ENCODE results near the gene SEC14L3.

The SEC14L3 gene

GRCh38 chr22:30425327-30425615, 46.5 kb downstream of the SEC14L3 start:
- peak overlapping the region; percentile 64 for H3K4me3 ChIP-seq (ENCODE audit: low read depth, low read length)
- TF ChIP-seq, protein P1, sequence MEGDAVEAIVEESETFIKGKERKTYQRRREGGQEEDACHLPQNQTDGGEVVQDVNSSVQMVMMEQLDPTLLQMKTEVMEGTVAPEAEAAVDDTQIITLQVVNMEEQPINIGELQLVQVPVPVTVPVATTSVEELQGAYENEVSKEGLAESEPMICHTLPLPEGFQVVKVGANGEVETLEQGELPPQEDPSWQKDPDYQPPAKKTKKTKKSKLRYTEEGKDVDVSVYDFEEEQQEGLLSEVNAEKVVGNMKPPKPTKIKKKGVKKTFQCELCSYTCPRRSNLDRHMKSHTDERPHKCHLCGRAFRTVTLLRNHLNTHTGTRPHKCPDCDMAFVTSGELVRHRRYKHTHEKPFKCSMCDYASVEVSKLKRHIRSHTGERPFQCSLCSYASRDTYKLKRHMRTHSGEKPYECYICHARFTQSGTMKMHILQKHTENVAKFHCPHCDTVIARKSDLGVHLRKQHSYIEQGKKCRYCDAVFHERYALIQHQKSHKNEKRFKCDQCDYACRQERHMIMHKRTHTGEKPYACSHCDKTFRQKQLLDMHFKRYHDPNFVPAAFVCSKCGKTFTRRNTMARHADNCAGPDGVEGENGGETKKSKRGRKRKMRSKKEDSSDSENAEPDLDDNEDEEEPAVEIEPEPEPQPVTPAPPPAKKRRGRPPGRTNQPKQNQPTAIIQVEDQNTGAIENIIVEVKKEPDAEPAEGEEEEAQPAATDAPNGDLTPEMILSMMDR (IDR thresholded peaks at IDR 0.05; ENCODE audit: insufficient read depth, low read depth, low read length, missing control alignments): no peak
- no peak for DNase-seq (ENCODE audit: low read depth)

DNA sequence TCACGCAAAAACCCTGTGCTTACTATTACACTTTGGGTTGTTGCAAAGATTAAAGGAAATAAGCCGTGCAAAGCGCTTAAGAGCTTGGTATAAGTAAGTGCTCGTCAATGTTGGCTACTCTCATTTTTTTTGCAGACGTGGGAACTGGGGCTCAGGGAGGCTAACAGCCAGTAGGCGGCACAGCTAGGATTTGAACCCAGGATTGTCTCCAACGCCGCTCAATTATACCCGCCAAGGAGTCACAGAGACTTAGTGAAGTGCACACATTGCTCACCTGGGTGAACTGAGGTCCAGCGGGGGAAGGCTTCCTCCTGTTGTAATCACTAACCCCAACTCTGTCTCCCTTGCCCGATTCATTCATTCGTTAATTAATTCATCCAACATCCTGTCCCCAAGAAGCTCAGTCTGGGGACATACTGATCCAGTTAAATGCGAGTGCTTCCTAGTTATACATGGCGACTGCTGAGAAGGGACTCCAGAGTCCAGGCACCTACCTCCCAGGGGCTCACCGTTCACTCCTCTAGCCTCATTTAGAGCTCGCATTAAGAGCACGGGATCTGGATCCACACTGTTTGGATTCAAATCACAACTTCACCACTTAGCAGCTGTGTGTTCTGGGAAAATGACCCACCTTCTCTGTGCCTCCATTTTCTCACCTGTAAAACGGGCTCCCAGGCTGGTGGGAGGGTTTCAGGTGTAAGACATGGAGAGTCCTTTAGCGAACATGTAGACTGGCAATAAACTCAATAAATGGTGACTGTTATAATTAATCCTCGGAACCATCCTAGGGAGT, 47.1 kb downstream of the SEC14L3 start:
- peak overlapping the region; percentile 64 for H3K4me3 ChIP-seq (ENCODE audit: low read depth, low read length)
- peak; percentile 56 for DNase-seq (ENCODE audit: low read depth)
- TF ChIP-seq, protein P1 (IDR thresholded peaks at IDR 0.05; ENCODE audit: insufficient read depth, low read depth, low read length, missing control alignments): peak; percentile 14

- DNase-seq (ENCODE audit: low read depth): peak; percentile 100
- peak overlapping the region; percentile 83 for H3K4me3 ChIP-seq (ENCODE audit: low read depth, low read length)
- TF ChIP-seq, protein P1 (IDR thresholded peaks at IDR 0.05; ENCODE audit: insufficient read depth, low read depth, low read length, missing control alignments): no peak
Measured at GRCh38 chr22:30423959-30424533, 47.8 kb downstream of the SEC14L3 start.

DNA sequence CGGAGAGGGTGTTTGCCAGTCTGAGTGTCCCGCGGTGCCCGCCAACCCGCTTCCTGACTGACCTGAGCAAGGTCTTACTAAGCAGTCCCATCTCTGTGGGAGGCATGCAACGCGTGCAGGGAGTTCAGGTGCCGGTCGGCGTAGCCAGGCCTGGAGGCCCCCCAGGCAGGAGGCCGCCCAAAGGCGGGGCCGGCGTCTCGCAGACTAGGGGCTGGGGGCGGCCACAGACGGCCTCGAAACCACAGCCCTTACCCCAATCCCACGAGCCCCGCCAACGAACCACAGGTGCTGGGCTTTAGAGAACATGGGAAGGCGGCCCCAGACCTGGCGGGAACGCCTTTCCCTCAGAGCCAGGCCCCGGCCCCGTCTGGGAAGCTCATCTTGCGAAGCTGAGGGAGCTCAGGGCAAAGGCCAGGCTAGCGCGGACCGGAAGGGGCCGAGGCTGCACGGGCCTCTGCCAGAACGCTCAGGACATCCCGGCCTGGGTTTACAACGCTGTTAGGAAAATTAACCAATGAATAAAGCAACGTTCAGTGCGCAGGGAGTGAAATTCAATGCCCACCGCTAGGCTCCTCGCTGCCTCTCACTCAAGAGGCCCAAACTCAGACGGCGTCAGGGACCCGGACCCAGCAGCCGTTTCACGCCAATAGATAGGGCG, 48.4 kb downstream of the SEC14L3 start:
- TF ChIP-seq, protein P1 (IDR thresholded peaks at IDR 0.05; ENCODE audit: insufficient read depth, low read depth, low read length, missing control alignments): no peak
- peak; percentile 56 for DNase-seq (ENCODE audit: low read depth)
- peak overlapping the region; percentile 83 for H3K4me3 ChIP-seq (ENCODE audit: low read depth, low read length)

DNA sequence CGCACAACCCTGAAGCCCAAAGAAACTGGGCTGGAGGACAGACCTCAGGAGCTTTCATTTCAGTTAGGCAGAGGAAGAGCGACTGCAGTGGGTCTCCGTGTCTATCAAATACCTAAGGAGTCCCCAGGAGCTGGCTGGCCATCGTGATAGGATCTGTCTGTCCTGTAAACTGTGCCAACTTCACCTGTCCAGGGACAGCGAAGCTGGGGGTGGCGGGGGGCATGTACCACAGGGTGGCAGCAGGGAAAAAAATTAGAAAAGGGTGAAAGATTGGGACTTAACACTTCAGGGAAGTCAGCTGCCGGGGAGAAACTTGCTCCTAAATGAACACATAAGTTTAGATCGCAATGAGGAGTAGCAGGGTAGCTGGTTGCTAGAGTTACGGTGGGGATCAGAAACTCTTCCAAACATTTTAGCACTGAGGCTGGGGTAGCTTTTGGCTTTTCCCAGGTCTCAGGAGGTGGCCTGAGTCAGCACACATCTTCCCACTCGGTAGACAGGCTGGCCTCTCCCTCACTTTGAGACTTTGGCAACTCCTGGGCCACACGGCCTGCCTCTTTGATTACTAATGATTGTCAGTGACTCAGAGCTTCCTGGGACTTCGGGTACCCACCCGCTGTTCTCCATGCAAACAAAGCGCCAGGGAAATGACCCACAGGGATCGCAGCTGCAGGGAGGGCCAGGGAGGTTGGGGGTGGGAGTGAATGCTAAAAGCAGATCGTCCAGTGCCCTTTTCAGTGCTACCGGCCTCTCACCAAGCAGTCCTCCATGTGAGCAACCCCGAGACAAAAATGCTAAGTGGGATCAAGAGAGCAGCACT, 49.1 kb downstream of the SEC14L3 start:
- TF ChIP-seq, protein P1 (IDR thresholded peaks at IDR 0.05; ENCODE audit: insufficient read depth, low read depth, low read length, missing control alignments): no peak
- H3K4me3 ChIP-seq (ENCODE audit: low read depth, low read length): peak overlapping the region; percentile 83
- DNase-seq (ENCODE audit: low read depth): no peak

GRCh38 chr22:30421695-30422480, 49.9 kb downstream of the SEC14L3 start:
- DNase-seq (ENCODE audit: low read depth): no peak
- H3K4me3 ChIP-seq (ENCODE audit: low read depth, low read length): peak overlapping the region; percentile 83
- TF ChIP-seq, protein P1 (IDR thresholded peaks at IDR 0.05; ENCODE audit: insufficient read depth, low read depth, low read length, missing control alignments): no peak

Data from GM12865 (cell line).